Activated CD8-positive, alpha-beta T cell treated with anti-CD3 and anti-CD28 coated beads, Interleukin-2, amount 10 ng/mL, durations not matched to agents 7 days and 5 days (primary cell): ENCODE measurements around the gene PPIB. TPM values are rescaled to one million over a fixed set of nuclear protein-coding genes. Genes with fewer than 3 reads are reported as not detected.

Experiments
- ATAC-seq: fragments of 150-1000 bp; cut with Tn5 transposase; one replicate; pipeline ENCODE4 v1.10.0; 2021; ENCODE audit warnings: moderate library complexity
- CTCF ChIA-PET: fragments of 350-600 bp; sonication (Branson Sonifier 250); formaldehyde crosslinking; loops from one replicate; lab custom pipeline; 2021; ENCODE audit warnings: antibody characterized with exemption; lab: Charles Lee
- POLR2A ChIA-PET: fragments of 350-600 bp; sonication (Branson Sonifier 250); formaldehyde crosslinking; loops from one replicate; lab custom pipeline; 2021; ENCODE audit warnings: antibody characterized with exemption; lab: Charles Lee
- DNase-seq: peaks from one replicate; pipeline ENCODE4 v3.0.0-alpha.2; 2020
- H3K27ac Mint-ChIP-seq: one replicate; pipeline ENCODE4 v1.8.0; 2021; ENCODE audit warnings: mild to moderate bottlenecking, mixed read lengths
- H3K27me3 Mint-ChIP-seq: one replicate; pipeline ENCODE4 v1.8.0; 2021; ENCODE audit warnings: low read depth, mixed read lengths
- H3K36me3 Mint-ChIP-seq: one replicate; pipeline ENCODE4 v1.8.0; 2021; ENCODE audit warnings: low read depth, mixed read lengths
- H3K4me1 Mint-ChIP-seq: one replicate; pipeline ENCODE4 v1.8.0; 2021; ENCODE audit warnings: low read depth, mixed read lengths
- H3K4me3 Mint-ChIP-seq: one replicate; pipeline ENCODE4 v1.8.0; 2021; ENCODE audit warnings: mild to moderate bottlenecking, mixed read lengths
- H3K9me3 Mint-ChIP-seq: one replicate; pipeline ENCODE4 v1.8.0; 2022; ENCODE audit warnings: mixed read lengths; ENCODE audit not compliant: insufficient read depth
- total RNA-seq, 2 experiments: library from RNA; stranded (reverse); gene quantifications; one replicate each; pipeline ENCODE4 v1.2.3, GENCODE V29; 2021

Gene PPIB
- total RNA-seq, 2 experiments from 2014 or later = 378 to 386 TPM

DNA sequence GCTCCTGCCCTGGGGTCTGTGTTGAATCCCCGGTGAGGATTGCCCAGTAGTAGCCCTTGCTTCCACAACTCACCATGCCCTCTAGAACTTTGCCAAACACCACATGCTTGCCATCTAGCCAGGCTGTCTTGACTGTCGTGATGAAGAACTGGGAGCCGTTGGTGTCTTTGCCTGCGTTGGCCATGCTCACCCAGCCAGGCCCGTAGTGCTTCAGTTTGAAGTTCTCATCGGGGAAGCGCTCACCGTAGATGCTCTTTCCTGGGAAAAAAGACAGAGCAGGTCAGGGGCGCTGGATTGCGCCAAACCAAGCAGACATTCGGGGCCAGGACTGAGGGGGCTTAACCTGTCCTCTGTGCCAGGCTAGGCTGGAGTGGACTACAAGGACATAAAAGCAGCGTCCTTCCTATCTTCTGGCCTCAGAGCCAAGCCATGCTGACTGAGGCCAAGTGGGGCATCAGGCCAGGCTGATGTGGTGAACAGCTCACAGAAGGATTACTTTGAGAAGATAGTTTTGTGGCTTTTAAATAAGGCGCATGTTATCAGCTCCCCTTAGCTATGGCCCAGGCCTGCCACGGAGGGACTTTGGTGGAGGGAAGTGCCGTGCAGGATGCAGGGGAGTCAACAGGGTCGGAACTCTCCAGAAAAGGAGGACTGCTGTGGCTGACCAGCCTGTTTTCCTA, 6.0 kb downstream of the PPIB start:
- no peaks in the 10 kb centered on the region for H3K9me3 Mint-ChIP-seq
- ChIA-PET CTCF (no interaction called here), POLR2A (interaction anchor here (1.4 kb wide), 1 partner anchor 59 kb away, joined by 4 read pairs; no protein-coding TSS in a partner anchor)
- peaks cover 1% of the 10 kb centered on the region for H3K27me3 Mint-ChIP-seq
- no peak for DNase-seq
- H3K36me3 Mint-ChIP-seq = peaks cover 52% of the 10 kb centered on the region
- H3K27ac Mint-ChIP-seq = peak overlapping the region; percentile 9
- H3K4me3 Mint-ChIP-seq = no peak overlapping the region
- no peak for ATAC-seq
- peaks cover 38% of the 10 kb centered on the region for H3K4me1 Mint-ChIP-seq

DNA sequence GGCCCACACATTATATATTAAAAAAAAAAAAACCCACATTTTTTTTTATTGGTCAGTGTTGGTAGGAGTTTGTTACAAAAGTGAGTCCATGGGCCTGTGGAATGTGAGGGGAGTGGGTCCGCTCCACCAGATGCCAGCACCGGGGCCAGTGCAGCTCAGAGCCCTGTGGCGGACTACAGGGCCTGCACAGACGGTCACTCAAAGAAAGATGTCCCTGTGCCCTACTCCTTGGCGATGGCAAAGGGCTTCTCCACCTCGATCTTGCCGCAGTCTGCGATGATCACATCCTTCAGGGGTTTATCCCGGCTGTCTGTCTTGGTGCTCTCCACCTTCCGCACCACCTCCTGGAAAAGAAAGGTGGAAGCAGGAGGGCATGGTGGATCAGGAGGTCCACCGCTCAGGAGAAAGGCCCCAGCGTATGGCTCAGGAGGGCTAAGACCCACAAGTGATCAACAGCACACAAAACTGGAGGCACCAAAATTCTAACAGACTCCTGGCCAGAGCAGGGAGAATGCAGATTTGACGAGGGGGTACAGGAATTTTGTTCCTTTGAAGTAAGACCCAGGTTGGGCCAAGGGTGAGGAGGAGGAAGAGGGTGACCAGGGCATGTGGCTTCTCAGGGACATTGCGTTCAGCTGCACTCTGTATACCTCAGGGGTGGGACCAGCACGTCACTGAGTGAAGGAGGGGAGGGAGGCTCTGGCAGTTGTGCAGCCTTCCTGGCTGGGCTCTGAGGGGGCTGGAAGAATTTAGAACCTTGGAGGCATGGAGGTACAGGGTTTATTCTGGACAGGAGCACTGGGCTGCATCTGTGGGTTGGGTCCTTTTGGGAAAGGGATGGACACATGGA, 6.8 kb downstream of the PPIB start:
- Mint-ChIP-seq H3K27ac (no peak overlapping the region), H3K9me3 (no peaks in the 10 kb centered on the region), H3K4me1 (peaks cover 35% of the 10 kb centered on the region), H3K36me3 (peaks cover 49% of the 10 kb centered on the region), H3K27me3 (peaks cover 1% of the 10 kb centered on the region), H3K4me3 (no peak overlapping the region)
- no peak for DNase-seq
- ChIA-PET POLR2A (interaction anchor here (0.9 kb wide), 1 partner anchor 9 kb away, joined by 3 read pairs; no protein-coding TSS in a partner anchor), CTCF (interaction anchor here (0.7 kb wide), 1 partner anchor 21 kb away, joined by 3 read pairs; no protein-coding TSS in a partner anchor)
- ATAC-seq = no peak

GRCh38 chr15:64153480-64154367, 9.1 kb downstream of the PPIB start:
- ATAC-seq (peak; percentile 81), DNase-seq (peak; percentile 95)
- Mint-ChIP-seq H3K27ac (peak overlapping the region; percentile 57), H3K9me3 (no peaks in the 10 kb centered on the region), H3K4me1 (peaks cover 39% of the 10 kb centered on the region), H3K4me3 (peak overlapping the region; percentile 47), H3K36me3 (peaks cover 35% of the 10 kb centered on the region), H3K27me3 (peaks cover 1% of the 10 kb centered on the region)
- ChIA-PET CTCF (interaction anchor here (0.6 to 6.1 kb wide), 40 partner anchors 9 to 1030 kb away, joined by 3 to 66 read pairs (median 4); partner anchors contain the start of genes CIAO2A, PPIB, SNX1 and TRIP4), POLR2A (interaction anchor here (0.6 to 3.9 kb wide), 3 partner anchors 10 to 64 kb away, joined by 3 to 29 read pairs (median 5); partner anchors contain the start of genes CIAO2A and PPIB)

GRCh38 chr15:64152507-64153387, 10.1 kb downstream of the PPIB start:
- CTCF ChIA-PET = interaction anchor here (0.6 to 6.1 kb wide), 34 partner anchors 8 to 685 kb away, joined by 3 to 66 read pairs (median 6); partner anchors contain the start of genes CIAO2A, PPIB and SNX1
- H3K36me3 Mint-ChIP-seq = peaks cover 26% of the 10 kb centered on the region

DNA sequence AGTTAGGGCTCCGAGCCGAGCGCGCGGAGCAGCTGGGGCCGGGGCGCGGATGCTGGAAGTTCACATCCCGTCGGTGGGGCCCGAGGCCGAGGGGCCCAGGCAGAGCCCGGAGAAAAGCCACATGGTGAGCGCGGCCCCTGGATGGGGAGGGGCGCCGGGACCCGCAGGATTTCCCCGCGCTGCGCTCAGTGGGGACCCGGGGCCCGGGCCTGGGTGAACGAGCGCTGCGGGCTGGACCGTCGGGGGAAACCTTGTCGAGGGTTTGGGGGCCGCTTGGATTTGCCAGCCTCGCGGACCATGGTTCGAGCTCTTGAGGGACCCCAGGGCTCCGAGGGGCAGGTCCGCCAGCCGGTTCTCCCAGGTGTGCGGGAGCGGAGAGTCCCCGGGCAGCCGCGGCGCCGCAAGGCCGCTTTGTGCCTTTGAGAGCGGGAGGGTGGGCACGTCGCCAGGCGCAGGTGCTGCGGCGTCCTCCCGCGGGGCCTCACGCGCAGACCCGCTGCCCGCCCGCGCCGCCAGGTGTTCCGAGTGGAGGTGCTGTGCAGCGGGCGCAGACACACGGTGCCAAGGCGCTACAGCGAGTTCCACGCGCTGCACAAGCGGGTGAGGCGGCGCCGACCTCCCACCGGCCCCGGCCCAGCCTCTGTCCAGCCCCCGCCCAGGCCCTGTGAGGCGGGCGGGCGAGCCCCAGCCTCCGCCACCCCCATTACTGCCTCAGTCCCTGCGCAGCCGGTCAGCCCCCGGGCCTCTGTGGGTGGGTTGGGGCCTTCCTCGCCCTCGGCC, 10.9 kb downstream of the PPIB start, which contains the start of gene SNX22:
TSS of gene SNX22 (plus strand) at position 5 of the 780 bp plus-strand sequence. CDS start at position 50, 45 bp downstream.
- peaks cover 1% of the 10 kb centered on the region for H3K27me3 Mint-ChIP-seq
- DNase-seq = no peak
- ChIA-PET POLR2A (interaction anchor here (0.7 to 3.9 kb wide), 4 partner anchors 9 to 58 kb away, joined by 3 to 29 read pairs (median 7); partner anchors contain the start of genes CIAO2A and PPIB), CTCF (interaction anchor here (2.2 to 6.1 kb wide), 4 partner anchors 7 to 84 kb away, joined by 12 to 66 read pairs (median 16); partner anchors contain the start of gene PPIB)
- H3K4me1 Mint-ChIP-seq = peaks cover 33% of the 10 kb centered on the region
- peak; percentile 20 for ATAC-seq
- peak within 1 kb of the TSS; percentile 60 for H3K27ac Mint-ChIP-seq
- H3K36me3 Mint-ChIP-seq = peaks cover 18% of the 10 kb centered on the region
- H3K4me3 Mint-ChIP-seq = peak within 1 kb of the TSS; percentile 74
- no peaks in the 10 kb centered on the region for H3K9me3 Mint-ChIP-seq

More at GRCh38 chr15:64152507-64153387, 10.1 kb downstream of the PPIB start:
- peak overlapping the region; percentile 45 for H3K4me3 Mint-ChIP-seq
- no peaks in the 10 kb centered on the region for H3K9me3 Mint-ChIP-seq
- H3K27ac Mint-ChIP-seq = no peak overlapping the region
- ATAC-seq (no peak), DNase-seq (no peak)
- peaks cover 1% of the 10 kb centered on the region for H3K27me3 Mint-ChIP-seq
- POLR2A ChIA-PET = interaction anchor here (0.6 to 3.9 kb wide), 4 partner anchors 8 to 63 kb away, joined by 3 to 29 read pairs (median 4); partner anchors contain the start of genes CIAO2A and PPIB
- H3K4me1 Mint-ChIP-seq = peaks cover 33% of the 10 kb centered on the region

DNA sequence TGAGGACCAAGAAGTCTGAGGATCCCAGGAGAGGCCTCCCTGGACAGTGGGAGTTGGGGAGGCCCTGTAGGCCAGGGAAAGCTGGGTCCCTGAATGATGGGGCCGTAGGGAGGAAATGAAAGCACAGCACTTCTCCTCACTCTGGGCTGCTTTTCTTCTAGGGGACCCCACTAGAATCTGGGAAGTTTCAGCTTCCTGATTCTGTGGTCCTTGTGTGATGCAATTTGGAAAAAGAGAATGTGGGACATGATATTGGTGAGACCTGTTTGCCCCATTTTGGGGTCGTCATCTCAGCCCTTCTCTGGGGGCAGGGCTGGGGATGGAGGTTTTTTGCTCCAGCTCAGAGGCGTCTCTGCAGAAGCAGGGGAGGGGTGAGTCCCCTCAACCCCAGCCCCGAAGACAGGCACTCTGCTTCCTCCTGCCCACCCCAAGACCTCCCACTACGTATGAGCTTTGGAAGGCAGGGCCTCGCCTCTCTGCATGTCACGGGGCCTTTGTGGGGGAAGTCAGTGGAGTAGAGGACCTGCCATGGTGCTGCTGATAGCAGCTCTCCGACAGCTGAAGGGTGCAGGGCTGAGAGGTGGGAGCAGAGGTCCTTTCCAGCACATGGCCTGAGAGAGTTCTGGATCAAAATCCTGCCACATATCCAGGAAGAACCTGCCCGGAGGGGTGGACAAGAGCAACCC, 12.8 kb downstream of the PPIB start:
- Mint-ChIP-seq H3K9me3 (no peaks in the 10 kb centered on the region), H3K27me3 (peaks cover 1% of the 10 kb centered on the region), H3K4me1 (peaks cover 33% of the 10 kb centered on the region), H3K36me3 (peaks cover 7% of the 10 kb centered on the region), H3K4me3 (peak overlapping the region; percentile 6), H3K27ac (no peak overlapping the region)
- ChIA-PET CTCF (interaction anchor here (0.8 to 6.1 kb wide), 10 partner anchors 10 to 82 kb away, joined by 3 to 66 read pairs (median 3); partner anchors contain the start of genes CIAO2A, PPIB and SNX1), POLR2A (interaction anchor here (0.5 to 2.1 kb wide), 4 partner anchors 13 to 1461 kb away, joined by 3 to 11 read pairs (median 6); partner anchors contain the start of genes CIAO2A, INTS14 and PPIB)
- no peak for DNase-seq
- ATAC-seq = no peak

DNA sequence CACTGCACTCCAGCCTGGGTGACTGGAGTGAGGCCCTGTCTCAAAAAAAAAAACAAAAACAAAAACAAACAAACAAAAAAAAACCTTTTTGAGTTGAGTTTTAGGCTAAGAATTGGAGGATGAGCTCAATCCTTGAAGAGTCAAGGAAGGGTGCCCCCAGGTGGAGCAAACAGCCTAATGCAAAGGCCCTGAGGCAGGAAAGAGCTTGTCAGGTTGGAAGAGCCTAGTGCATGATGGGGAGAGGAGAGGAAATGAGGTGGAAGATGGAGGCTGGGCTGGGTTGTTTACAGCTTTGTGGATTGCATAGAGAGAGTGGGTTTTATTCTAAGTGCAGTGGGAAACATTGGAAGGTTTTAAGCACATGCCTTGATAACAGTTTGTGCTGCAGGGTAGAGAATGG, 13.4 kb downstream of the PPIB start:
- peaks cover 33% of the 10 kb centered on the region for H3K4me1 Mint-ChIP-seq
- H3K9me3 Mint-ChIP-seq = no peaks in the 10 kb centered on the region
- no peak for ATAC-seq
- no peak overlapping the region for H3K4me3 Mint-ChIP-seq
- peak overlapping the region; percentile 39 for H3K27ac Mint-ChIP-seq
- POLR2A ChIA-PET = interaction anchor here (2.1 kb wide), 1 partner anchor 13 kb away, joined by 9 read pairs; the partner anchor contains the start of gene PPIB
- peaks cover 1% of the 10 kb centered on the region for H3K27me3 Mint-ChIP-seq
- peaks cover 7% of the 10 kb centered on the region for H3K36me3 Mint-ChIP-seq
- CTCF ChIA-PET = interaction anchor here (0.8 to 6.1 kb wide), 11 partner anchors 9 to 81 kb away, joined by 3 to 66 read pairs (median 3); partner anchors contain the start of genes CIAO2A, PPIB and SNX1
- peak; percentile 55 for DNase-seq

DNA sequence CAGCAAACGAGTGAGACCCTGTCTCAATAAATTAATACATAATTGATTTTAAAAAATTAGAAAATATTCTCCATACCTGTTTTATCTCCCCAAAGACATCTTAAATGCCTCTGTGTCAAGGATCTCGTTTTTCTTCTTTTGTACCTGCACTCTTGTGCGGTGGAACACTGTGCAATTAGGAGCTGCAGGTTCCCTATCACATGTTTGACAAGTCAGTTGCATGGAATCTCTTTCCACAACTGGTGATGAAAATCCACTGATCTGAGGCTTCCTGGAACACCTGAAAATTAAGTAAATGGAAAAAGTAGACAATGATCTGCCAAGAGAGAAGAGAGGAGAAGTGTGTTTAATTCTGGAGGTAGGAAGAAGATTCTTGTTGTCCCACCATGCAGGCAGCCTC, 14.2 kb downstream of the PPIB start:
- Mint-ChIP-seq H3K36me3 (peaks cover 4% of the 10 kb centered on the region), H3K4me3 (no peak overlapping the region), H3K27me3 (peaks cover 1% of the 10 kb centered on the region), H3K4me1 (peaks cover 31% of the 10 kb centered on the region), H3K27ac (no peak overlapping the region), H3K9me3 (no peaks in the 10 kb centered on the region)
- DNase-seq (no peak), ATAC-seq (no peak)
- POLR2A ChIA-PET = interaction anchor here (0.9 kb wide), 1 partner anchor 14 kb away, joined by 3 read pairs; the partner anchor contains the start of gene PPIB
- CTCF ChIA-PET = interaction anchor here (0.7 to 1.2 kb wide), 4 partner anchors 39 to 80 kb away, joined by 3 to 4 read pairs (median 3); partner anchors contain the start of gene CIAO2A
